MM.1S (cell line): ENCODE measurements around the gene GMCL2.
"Not testable (repeated sequence)": the region's sequence is repeated elsewhere in the genome, so short reads cannot be mapped to it uniquely, and the experiment has no call there.

Experiments
- DNase-seq: peaks from one replicate; pipeline ENCODE4 v3.0.0-alpha.2; 2015
- H2AFZ ChIP-seq: fragments of 300-600 bp; sonication (generic); 2 replicates; pipeline ENCODE4 v1.6.0; 2016; ENCODE audit warnings: antibody characterized with exemption, low read length
- H3F3A ChIP-seq: fragments of 300-600 bp; sonication (generic); 2 replicates; pipeline ENCODE4 v1.6.1; 2016; ENCODE audit warnings: mild to moderate bottlenecking, antibody characterized with exemption, low read length, moderate library complexity, mixed read lengths; ENCODE audit not compliant: insufficient read depth
- H3K27ac ChIP-seq: fragments of 300-600 bp; sonication (generic); 2 replicates; pipeline ENCODE4 v1.5.1; 2016; ENCODE audit warnings: mild to moderate bottlenecking, low read length
- H3K27me3 ChIP-seq: fragments of 300-600 bp; sonication (generic); replicated peaks from 2 replicates; pipeline ENCODE4 v1.6.0; 2016; ENCODE audit warnings: low read length; ENCODE audit not compliant: insufficient read depth
- H3K36me3 ChIP-seq: fragments of 300-600 bp; sonication (generic); replicated peaks from 2 replicates; pipeline ENCODE4 v1.6.1; 2016; ENCODE audit warnings: mild to moderate bottlenecking, low read length, mixed read lengths; ENCODE audit not compliant: insufficient read depth
- H3K4me1 ChIP-seq: fragments of 300-600 bp; sonication (generic); 2 replicates; pipeline ENCODE4 v1.6.1; 2016; ENCODE audit warnings: low read length, mixed read lengths
- H3K4me2 ChIP-seq: fragments of 300-600 bp; sonication (generic); 2 replicates; pipeline ENCODE4 v1.6.0; 2016; ENCODE audit warnings: low read depth, low read length
- H3K4me3 ChIP-seq: fragments of 300-600 bp; sonication (generic); 2 replicates; pipeline ENCODE4 v1.5.1; 2016; ENCODE audit warnings: low read length, mixed read lengths
- H3K79me2 ChIP-seq: fragments of 300-600 bp; sonication (generic); 2 replicates; pipeline ENCODE4 v1.6.1; 2016; ENCODE audit warnings: mixed run types, low read length, mixed read lengths
- H3K9ac ChIP-seq: fragments of 300-600 bp; sonication (generic); 2 replicates; pipeline ENCODE4 v1.6.1; 2016; ENCODE audit warnings: low read length, mixed read lengths
- H3K9me2 ChIP-seq: fragments of 300-600 bp; sonication (generic); replicated peaks from 2 replicates; pipeline ENCODE4 v1.6.1; 2016; ENCODE audit warnings: mild to moderate bottlenecking, low read length, mixed read lengths; ENCODE audit not compliant: insufficient read depth
- H3K9me3 ChIP-seq: fragments of 300-600 bp; sonication (generic); replicated peaks from 2 replicates; pipeline ENCODE4 v1.6.1; 2016; ENCODE audit warnings: mild to moderate bottlenecking, low read length, mixed read lengths; ENCODE audit not compliant: insufficient read depth
- H4K20me1 ChIP-seq: fragments of 300-600 bp; sonication (generic); 2 replicates; pipeline ENCODE4 v1.6.1; 2016; ENCODE audit warnings: mild to moderate bottlenecking, low read length, moderate library complexity, mixed read lengths; ENCODE audit not compliant: insufficient read depth
- CTCF ChIP-seq: fragments of 300-600 bp; sonication (generic); IDR thresholded peaks from 2 replicates; pipeline ENCODE4 v1.5.1; 2016; ENCODE audit warnings: antibody characterized with exemption, low read length, mixed read lengths
- EZH2 ChIP-seq: fragments of 300-600 bp; sonication (generic); optimal IDR thresholded peaks from 2 replicates; pipeline ENCODE3; 2017; ENCODE audit warnings: low read depth, mild to moderate bottlenecking, antibody characterized with exemption, low read length, mixed read lengths
- EZH2phosphoT487 ChIP-seq: fragments of 300-600 bp; sonication (generic); IDR thresholded peaks from 2 replicates; pipeline ENCODE4 v1.6.1; 2018; ENCODE audit warnings: antibody characterized with exemption, low read length

GMCL2 gene

GRCh38 chr5:178230879-178231538 lies 43.8 kb upstream of the GMCL2 start:
- Histone ChIP-seq H3F3A (peaks cover 10% of the 10 kb centered on the region; the same call in 1 of the 2 replicates), H3K9me3 (no peaks in the 10 kb centered on the region), H3K79me2 (peaks cover 27% of the 10 kb centered on the region), H3K9ac (peak overlapping the region; percentile 86; the same call in 1 of the 2 replicates), H3K27me3 (no peaks in the 10 kb centered on the region), H3K4me2 (peak overlapping the region; percentile 93), H3K4me1 (peaks cover 17% of the 10 kb centered on the region), H3K4me3 (peak overlapping the region; percentile 97), H4K20me1 (no peaks in the 10 kb centered on the region), H3K27ac (no peak overlapping the region), H3K36me3 (no peaks in the 10 kb centered on the region), H3K9me2 (no peaks in the 10 kb centered on the region), H2AFZ (no peak overlapping the region)
- TF ChIP-seq EZH2phosphoT487 (no peak), EZH2 (no peak), CTCF (no peak)
- DNase-seq = no peak

GRCh38 chr5:178229861-178230260 lies 42.7 kb upstream of the GMCL2 start:
- H3K9me2 ChIP-seq = no peaks in the 10 kb centered on the region
- no peak overlapping the region for H3K9ac ChIP-seq
- peaks cover 27% of the 10 kb centered on the region for H3K79me2 ChIP-seq
- no peaks in the 10 kb centered on the region for H3K9me3 ChIP-seq
- no peaks in the 10 kb centered on the region for H3K36me3 ChIP-seq
- peaks cover 17% of the 10 kb centered on the region for H3K4me1 ChIP-seq
- peaks cover 10% of the 10 kb centered on the region; the same call in 1 of the 2 replicates for H3F3A ChIP-seq
- H3K4me2 ChIP-seq = no peak overlapping the region
- H3K4me3 ChIP-seq = no peak overlapping the region
- H3K27ac ChIP-seq = no peak overlapping the region
- no peak overlapping the region for H2AFZ ChIP-seq
- no peaks in the 10 kb centered on the region for H4K20me1 ChIP-seq
- no peak for TF ChIP-seq EZH2phosphoT487
- TF ChIP-seq EZH2 = no peak
- TF ChIP-seq CTCF = no peak
- no peaks in the 10 kb centered on the region for H3K27me3 ChIP-seq
- no peak for DNase-seq

- H3K9me3 ChIP-seq, H3K36me3 ChIP-seq, H3K27me3 ChIP-seq, H3K4me3 ChIP-seq, H2AFZ ChIP-seq, H3K27ac ChIP-seq, H4K20me1 ChIP-seq, H3K9me2 ChIP-seq, H3K4me2 ChIP-seq, H3K9ac ChIP-seq, DNase-seq: not testable (repeated sequence)
- Histone ChIP-seq H3K79me2 (peaks cover 27% of the 10 kb centered on the region), H3F3A (peaks cover 10% of the 10 kb centered on the region; the same call in 1 of the 2 replicates), H3K4me1 (peaks cover 13% of the 10 kb centered on the region)
These were observed 41.9 kb upstream of the GMCL2 start for GRCh38 chr5:178229111-178229510.

- no peak overlapping the region for H3K4me2 ChIP-seq
- no peak overlapping the region for H3K27ac ChIP-seq
- no peak for DNase-seq
- no peaks in the 10 kb centered on the region for H3K36me3 ChIP-seq
- no peaks in the 10 kb centered on the region for H4K20me1 ChIP-seq
- H3K4me3 ChIP-seq = no peak overlapping the region
- no peak for TF ChIP-seq CTCF
- no peak for TF ChIP-seq EZH2
- TF ChIP-seq EZH2phosphoT487 = no peak
- H3K27me3 ChIP-seq = no peaks in the 10 kb centered on the region
- no peak overlapping the region for H2AFZ ChIP-seq
- H3K79me2 ChIP-seq = peaks cover 27% of the 10 kb centered on the region
- H3K4me1 ChIP-seq = peaks cover 13% of the 10 kb centered on the region
- H3F3A ChIP-seq = peaks cover 10% of the 10 kb centered on the region; the same call in 1 of the 2 replicates
- H3K9me3 ChIP-seq = no peaks in the 10 kb centered on the region
- H3K9ac ChIP-seq = no peak overlapping the region
- H3K9me2 ChIP-seq = no peaks in the 10 kb centered on the region
These were observed 41.4 kb upstream of the GMCL2 start for GRCh38 chr5:178228609-178229008.
